GM23338 (cell line): Measurements from ENCODE around the gene PPCDC. TPM values are rescaled to one million over a fixed set of nuclear protein-coding genes. Genes with fewer than 3 reads are reported as not detected.

Experiments
- ATAC-seq: fragments of 200-7000 bp; cut with Tn5 transposase; 3 replicates; pipeline ENCODE4 v1.9.1; 2020
- DNase-seq: peaks from one replicate; pipeline ENCODE4 v3.0.0-alpha.2; 2015; ENCODE audit warnings: low spot score
- H2AFZ ChIP-seq: fragments of 200-600 bp; sonication (generic); 2 replicates; pipeline ENCODE4 v1.8.0; 2016; ENCODE audit warnings: antibody characterized with exemption, mild to moderate bottlenecking, moderate library complexity
- H3F3A ChIP-seq: fragments of 200-600 bp; sonication (generic); replicated peaks from 2 replicates; pipeline ENCODE4 v1.8.0; 2017; ENCODE audit warnings: antibody characterized with exemption, mixed run types, low read depth
- H3K27ac ChIP-seq: fragments of 200-600 bp; sonication (generic); 2 replicates; pipeline ENCODE4 v1.6.1; 2016; ENCODE audit warnings: low read depth
- H3K27me3 ChIP-seq: fragments of 200-600 bp; sonication (generic); 2 replicates; pipeline ENCODE4 v1.8.0; 2016; ENCODE audit warnings: mild to moderate bottlenecking, mixed run types, moderate library complexity; ENCODE audit not compliant: insufficient read depth
- H3K36me3 ChIP-seq: fragments of 200-600 bp; sonication (generic); 2 replicates; pipeline ENCODE4 v1.8.0; 2016; ENCODE audit warnings: mild to moderate bottlenecking; ENCODE audit not compliant: insufficient read depth
- H3K4me1 ChIP-seq: fragments of 200-600 bp; sonication (generic); 2 replicates; pipeline ENCODE4 v1.8.0; 2016; ENCODE audit warnings: mild to moderate bottlenecking, moderate library complexity; ENCODE audit not compliant: insufficient read depth
- H3K4me2 ChIP-seq: fragments of 200-600 bp; sonication (generic); 2 replicates; pipeline ENCODE4 v1.7.1; 2017; ENCODE audit warnings: mixed run types
- H3K4me3 ChIP-seq: fragments of 200-600 bp; sonication (generic); 2 replicates; pipeline ENCODE4 v1.6.1; 2016; ENCODE audit warnings: mixed run types
- H3K79me2 ChIP-seq: fragments of 200-600 bp; sonication (generic); replicated peaks from 2 replicates; pipeline ENCODE4 v1.8.0; 2017; ENCODE audit warnings: mild to moderate bottlenecking; ENCODE audit not compliant: insufficient read depth
- H3K9me2 ChIP-seq: fragments of 200-600 bp; sonication (generic); 2 replicates; pipeline ENCODE4 v1.8.0; 2017; ENCODE audit not compliant: insufficient read depth
- H4K20me1 ChIP-seq: fragments of 200-600 bp; sonication (generic); replicated peaks from 2 replicates; pipeline ENCODE4 v1.8.0; 2017; ENCODE audit warnings: mild to moderate bottlenecking; ENCODE audit not compliant: insufficient read depth
- H3K27ac Mint-ChIP-seq: 2 replicates; pipeline ENCODE4 v1.8.0; 2020; ENCODE audit warnings: inconsistent platforms, mild to moderate bottlenecking, moderate library complexity, mixed read lengths
- H3K27me3 Mint-ChIP-seq: 3 replicates; pipeline ENCODE4 v1.8.0; 2022; ENCODE audit warnings: low read depth, mild to moderate bottlenecking, moderate library complexity, mixed read lengths, inconsistent platforms; ENCODE audit not compliant: insufficient read depth, poor library complexity
- H3K36me3 Mint-ChIP-seq: 3 replicates; pipeline ENCODE4 v1.8.0; 2021; ENCODE audit warnings: low read depth, mild to moderate bottlenecking, inconsistent platforms, moderate library complexity, mixed read lengths
- H3K4me1 Mint-ChIP-seq: 3 replicates; pipeline ENCODE4 v1.8.0; 2020; ENCODE audit warnings: mild to moderate bottlenecking, inconsistent platforms, mixed read lengths
- H3K4me3 Mint-ChIP-seq: 3 replicates; pipeline ENCODE4 v1.8.0; 2021; ENCODE audit warnings: moderate library complexity, mild to moderate bottlenecking, inconsistent platforms, mixed read lengths
- H3K9me3 Mint-ChIP-seq: 3 replicates; pipeline ENCODE4 v1.8.0; 2020; ENCODE audit warnings: moderate library complexity, mild to moderate bottlenecking, inconsistent platforms, mixed read lengths
- CREB1 ChIP-seq: fragments of 250-450 bp; sonication (Bioruptor Pico); IDR thresholded peaks from 2 replicates; pipeline ENCODE4 v1.5.0; 2020; ENCODE audit warnings: low read depth, mild to moderate bottlenecking, moderate library complexity
- CTCF ChIP-seq, 2 experiments: fragments of 200-600 bp in 1 of 2; sonication (generic) in 1 of 2; conservative IDR thresholded peaks; 2 replicates each; pipeline versions ENCODE4 v1.5.1 to v1.6.1; 2016 to 2017; ENCODE audit warnings: antibody characterized with exemption in 2 of 2, low read depth in 2 of 2, mild to moderate bottlenecking in 2 of 2, moderate library complexity in 1 of 2
- ETS1 ChIP-seq: IDR thresholded peaks from 2 replicates; pipeline ENCODE4 v1.6.1; 2016; ENCODE audit warnings: antibody characterized with exemption
- EZH2 ChIP-seq: fragments of 200-600 bp; sonication (generic); IDR thresholded peaks from one replicate; pipeline ENCODE4 v1.8.0; 2017; ENCODE audit warnings: antibody characterized with exemption, mild to moderate bottlenecking, low read depth; ENCODE audit not compliant: unreplicated experiment
- EZH2phosphoT487 ChIP-seq: fragments of 200-600 bp; sonication (generic); IDR thresholded peaks from one replicate; pipeline ENCODE4 v1.8.1; 2018; ENCODE audit warnings: antibody characterized with exemption; ENCODE audit not compliant: unreplicated experiment
- JUNB ChIP-seq: IDR thresholded peaks from one replicate; pipeline ENCODE4 v1.6.1; 2016; ENCODE audit warnings: antibody characterized with exemption; ENCODE audit not compliant: unreplicated experiment
- NANOG ChIP-seq: IDR thresholded peaks from 2 replicates; pipeline ENCODE4 v1.6.1; 2016; ENCODE audit warnings: antibody characterized with exemption, borderline replicate concordance
- POLR2AphosphoS5 ChIP-seq: IDR thresholded peaks from 2 replicates; pipeline ENCODE4 v1.6.1; 2016; ENCODE audit warnings: antibody characterized with exemption, low read depth
- STAT1 ChIP-seq: IDR thresholded peaks from one replicate; pipeline ENCODE4 v1.6.1; 2016; ENCODE audit warnings: antibody characterized with exemption; ENCODE audit not compliant: unreplicated experiment
- ZNF331 ChIP-seq: fragments of 250-450 bp; sonication (Bioruptor Pico); IDR thresholded peaks from 2 replicates; pipeline ENCODE4 v1.5.0; 2020; ENCODE audit warnings: low read depth, mild to moderate bottlenecking, moderate library complexity
- ZNF462 ChIP-seq: fragments of 250-450 bp; sonication (Bioruptor Pico); IDR thresholded peaks from 2 replicates; pipeline ENCODE4 v1.5.0; 2020; ENCODE audit warnings: mild to moderate bottlenecking, moderate library complexity
- polyA plus RNA-seq: library from polyadenylated mRNA; unstranded; fragments of >200 nt; fragmentation: Nextera tagmentation; extraction: Ambion mirVana; gene quantifications from 2 replicates; pipeline ENCODE4 v1.2.1, GENCODE V29; 2016
- total RNA-seq: library from RNA; depleted of rRNA; stranded (reverse); fragments of >200 nt; shearing (Covaris generic); gene quantifications from 2 replicates; pipeline ENCODE4 v1.2.3, GENCODE V29; 2014

The PPCDC gene
- total and polyA plus RNA-seq, 2 experiments from 2014 or later, result 17.8 to 40.2 TPM

GRCh38 chr15:74997543-74997942, 25.8 kb upstream of the PPCDC start (continued):
- TF ChIP-seq CTCF (conservative IDR thresholded peaks at IDR 0.05; ENCODE audit: low read depth in 2 of 2) (no peak), ZNF331 (CRISPR knock-in tag) (no peak), CREB1 (no peak), EZH2 (no peak), NANOG (no peak)

GRCh38 chr15:75001310-75001709, 22.1 kb upstream of the PPCDC start:
- peaks cover 12% of the 10 kb centered on the region for H3K36me3 Mint-ChIP-seq
- Histone ChIP-seq H3F3A (no peaks in the 10 kb centered on the region), H3K9me2 (no peaks in the 10 kb centered on the region), H3K27me3 (peaks cover 5% of the 10 kb centered on the region; the same call in 1 of the 2 replicates), H2AFZ (no peak overlapping the region), H3K79me2 (peaks cover 10% of the 10 kb centered on the region), H4K20me1 (peaks cover 8% of the 10 kb centered on the region), H3K36me3 (no peaks in the 10 kb centered on the region; the same call in 1 of the 2 replicates), H3K4me2 (no peak overlapping the region), H3K27ac (no peak overlapping the region), H3K4me3 (no peak overlapping the region), H3K4me1 (peaks cover 5% of the 10 kb centered on the region; the same call in 1 of the 2 replicates)
- no peaks in the 10 kb centered on the region for H3K9me3 Mint-ChIP-seq
- H3K4me1 Mint-ChIP-seq, result peaks cover 5% of the 10 kb centered on the region; the same call in 2 of the 3 replicates
- no peak overlapping the region for H3K27ac Mint-ChIP-seq
- ATAC-seq, result no peak
- no peak overlapping the region for H3K4me3 Mint-ChIP-seq
- TF ChIP-seq EZH2phosphoT487 (no peak), JUNB (no peak)
- DNase-seq, result no peak
- H3K27me3 Mint-ChIP-seq, result peaks cover 14% of the 10 kb centered on the region

- Mint-ChIP-seq H3K27ac (no peak overlapping the region), H3K4me3 (no peak overlapping the region), H3K9me3 (no peaks in the 10 kb centered on the region), H3K27me3 (peaks cover 8% of the 10 kb centered on the region), H3K36me3 (peaks cover 11% of the 10 kb centered on the region), H3K4me1 (no peaks in the 10 kb centered on the region)
- H3K9me2 ChIP-seq, result no peaks in the 10 kb centered on the region
- peaks cover 5% of the 10 kb centered on the region; the same call in 1 of the 2 replicates for H3K79me2 ChIP-seq
- H2AFZ ChIP-seq, result no peak overlapping the region
- H3K36me3 ChIP-seq, result no peaks in the 10 kb centered on the region; the same call in 1 of the 2 replicates
- no peak for DNase-seq
- H4K20me1 ChIP-seq, result peaks cover 8% of the 10 kb centered on the region
- H3K4me2 ChIP-seq, result no peak overlapping the region
- H3K4me1 ChIP-seq, result no peaks in the 10 kb centered on the region
- no peaks in the 10 kb centered on the region for H3K27me3 ChIP-seq
- no peak overlapping the region for H3K4me3 ChIP-seq
- ATAC-seq, result no peak
- H3K27ac ChIP-seq, result no peak overlapping the region
- H3F3A ChIP-seq, result no peaks in the 10 kb centered on the region
- no peak for TF ChIP-seq NANOG
- no peak for TF ChIP-seq CREB1
- no peak for TF ChIP-seq STAT1
- TF ChIP-seq EZH2phosphoT487, result no peak
- TF ChIP-seq ZNF331 (CRISPR knock-in tag), result no peak
- TF ChIP-seq ETS1, result no peak
- TF ChIP-seq POLR2AphosphoS5, result no peak
- no peak for TF ChIP-seq ZNF462 (CRISPR knock-in tag)
These were observed 21.0 kb upstream of the PPCDC start for GRCh38 chr15:75002398-75002797.
